Transverse colon (tissue), 4 donors: ENCODE measurements around the gene PTPN4. TPM values are rescaled to one million over a fixed set of nuclear protein-coding genes. Genes with fewer than 3 reads are reported as not detected.
"Not testable (repeated sequence)": the region's sequence is repeated elsewhere in the genome, so short reads cannot be mapped to it uniquely, and the experiment has no call there.

Experiments
- DNase-seq: peaks from one replicate; pipeline ENCODE4 v3.0.0-alpha.2; 2019
- H3K27ac ChIP-seq, 4 donors: fragments of 200-600 bp; sonication (generic); 2 replicates each; pipeline ENCODE4 v1.5.1; 2016 to 2018; ENCODE audit warnings: inconsistent platforms in 4 of 4
- H3K27me3 ChIP-seq: fragments of 200-600 bp; sonication (generic); 2 replicates; pipeline ENCODE4 v1.5.1; 2017; ENCODE audit warnings: inconsistent platforms
- H3K36me3 ChIP-seq, 4 donors: fragments of 200-600 bp; sonication (generic); 2 replicates each; pipeline ENCODE4 v1.5.1; 2017 to 2019; ENCODE audit warnings: inconsistent platforms in 4 of 4
- H3K4me1 ChIP-seq, 4 donors: fragments of 200-600 bp; sonication (generic); 2 replicates each; pipeline ENCODE4 v1.5.1; 2017 to 2020; ENCODE audit warnings: inconsistent platforms in 4 of 4
- H3K4me3 ChIP-seq, 4 donors: fragments of 200-600 bp; sonication (generic); 1 replicate in 1 of 4; 2 replicates in 3 of 4; pipeline versions ENCODE4 v1.5.1 to v1.6.1; 2017 to 2019; ENCODE audit warnings: inconsistent platforms in 4 of 4
- H3K9me3 ChIP-seq, 2 donors: fragments of 200-600 bp; sonication (generic); 2 replicates each; pipeline ENCODE4 v1.5.1; 2017 to 2019; ENCODE audit warnings: inconsistent platforms in 2 of 2
- CTCF ChIP-seq, 5 experiments: fragments of 200-600 bp in 3 of 5; fragments of 450-650 bp in 2 of 5; sonication (generic) in 3 of 5; IDR thresholded peaks; 1 replicate in 2 of 5; 2 replicates in 3 of 5; pipeline ENCODE4 v1.5.1; 2016 to 2017; ENCODE audit warnings: antibody characterized with exemption in 5 of 5, inconsistent platforms in 3 of 5, mild to moderate bottlenecking in 2 of 5, moderate library complexity in 1 of 5
- EP300 ChIP-seq: sonication (generic); formaldehyde crosslinking; IDR thresholded peaks from one replicate; pipeline ENCODE4 v1.6.1; 2017; ENCODE audit warnings: antibody characterized with exemption, low read depth
- POLR2A ChIP-seq: fragments of 450-650 bp; IDR thresholded peaks from one replicate; pipeline ENCODE4 v1.6.1; 2016; ENCODE audit warnings: antibody characterized with exemption, mild to moderate bottlenecking, moderate library complexity
- POLR2AphosphoS5 ChIP-seq, 3 donors: sonication (generic); formaldehyde crosslinking; IDR thresholded peaks; one replicate each; pipeline ENCODE4 v1.6.1; 2016; ENCODE audit warnings: antibody characterized with exemption in 3 of 3
- WGBS, 2 donors: methylation state at CpG; one replicate each; pipeline ENCODE4 v1.1.5; 2018; ENCODE audit warnings: low coverage in 1 of 2; 5-methylcytosine and 5-hydroxymethylcytosine counted together
- in situ Hi-C, 4 donors: fragments of 200-750 bp; cut with MboI; loops; one replicate each; pipeline versions ENCODE4 v1.15.0 to v1.15.1; 2017; ENCODE audit warnings: low sequenced_read_pairs in 3 of 4, low pct_ligation_motif_present in 1 of 4, low pct_unique_long_range_greater_than_20kb in 1 of 4
- intact Hi-C: fragments of 100-400 bp; cut with DNase I; formaldehyde crosslinking; loops from one replicate; pipeline ENCODE4 v1.15.1; 2023; ENCODE audit warnings: low total_unique reads
- total RNA-seq, 4 donors: library from RNA; depleted of rRNA; stranded (reverse); fragments of >200 nt; gene quantifications; one replicate each; pipeline ENCODE4 v1.1.0, GENCODE V29; 2016

The PTPN4 gene
- total RNA-seq, 4 donors from 2014 or later: 18.7 to 46.6 (median 25.8) TPM

- H3K27ac ChIP-seq: no peak overlapping the region
- H3K4me1 ChIP-seq: no peaks in the 10 kb centered on the region
- no peak overlapping the region for H3K4me3 ChIP-seq
- 97 to 100% methylated on average over 1 to 9 of the region's 22 CpGs for WGBS, 2 donors
- peaks cover 10 to 21% of the 10 kb centered on the region in 2 donors for H3K9me3 ChIP-seq
- intact Hi-C loops: no loop called here
- DNase-seq: no peak
- no peaks in the 10 kb centered on the region for H3K36me3 ChIP-seq
- in situ Hi-C loops: no loop called here
- TF ChIP-seq EP300: no peak
- TF ChIP-seq POLR2AphosphoS5 (IDR thresholded peaks at IDR 0.05): no peak
- TF ChIP-seq CTCF (IDR thresholded peaks at IDR 0.05): no peak
- no peak for TF ChIP-seq POLR2A
- no peaks in the 10 kb centered on the region for H3K27me3 ChIP-seq
These were observed 35.9 kb downstream of the PTPN4 start for GRCh38 chr2:119795309-119796303.

GRCh38 chr2:119800376-119800902 lies 40.7 kb downstream of the PTPN4 start:
- WGBS, 2 donors: 92 to 100% methylated on average over 1 of the region's 1 CpG
- in situ Hi-C loops: no loop called here
- intact Hi-C loops: no loop called here

GRCh38 chr2:119801040-119801439 lies 41.3 kb downstream of the PTPN4 start:
- Histone ChIP-seq H3K36me3 (no peaks in the 10 kb centered on the region), H3K4me1 (no peaks in the 10 kb centered on the region), H3K4me3 (no peak overlapping the region), H3K27ac (no peak overlapping the region), H3K27me3 (no peaks in the 10 kb centered on the region), H3K9me3 (peaks cover 0 to 3% of the 10 kb centered on the region in 2 donors)
- no peak for TF ChIP-seq POLR2AphosphoS5 (IDR thresholded peaks at IDR 0.05)
- no peak for DNase-seq
- in situ Hi-C loops: no loop called here
- WGBS, 2 donors: 93 to 95% methylated on average over 6 to 7 of the region's 7 CpGs
- intact Hi-C loops: no loop called here

More at GRCh38 chr2:119800376-119800902, 40.7 kb downstream of the PTPN4 start:
- TF ChIP-seq POLR2AphosphoS5 (IDR thresholded peaks at IDR 0.05): no peak
- TF ChIP-seq EP300: no peak
- no peak for TF ChIP-seq POLR2A
- no peak for TF ChIP-seq CTCF (IDR thresholded peaks at IDR 0.05)
- DNase-seq: no peak
- Histone ChIP-seq H3K27me3 (no peaks in the 10 kb centered on the region), H3K4me3 (no peak overlapping the region), H3K27ac (no peak overlapping the region), H3K36me3 (no peaks in the 10 kb centered on the region), H3K4me1 (no peaks in the 10 kb centered on the region), H3K9me3 (peaks cover 0 to 3% of the 10 kb centered on the region in 2 donors)

GRCh38 chr2:119801989-119802388 lies 42.3 kb downstream of the PTPN4 start:
- in situ Hi-C loops, H3K9me3 ChIP-seq: not testable (repeated sequence)

GRCh38 chr2:119803101-119803500 lies 43.4 kb downstream of the PTPN4 start:
- H3K4me1 ChIP-seq: no peaks in the 10 kb centered on the region
- 94 to 98% methylated on average over 2 of the region's 2 CpGs for WGBS, 2 donors
- in situ Hi-C loops: no loop called here

More at GRCh38 chr2:119801989-119802388, 42.3 kb downstream of the PTPN4 start:
- DNase-seq, intact Hi-C loops, H3K4me3 ChIP-seq, H3K4me1 ChIP-seq, H3K27ac ChIP-seq, H3K36me3 ChIP-seq, H3K27me3 ChIP-seq: not testable (repeated sequence)
- WGBS, 2 donors: 93 to 100% methylated on average over 3 to 10 of the region's 10 CpGs

GRCh38 chr2:119804409-119804808 lies 44.7 kb downstream of the PTPN4 start:
- H3K27ac ChIP-seq, DNase-seq, H3K9me3 ChIP-seq, H3K4me1 ChIP-seq, intact Hi-C loops, H3K27me3 ChIP-seq, H3K36me3 ChIP-seq, H3K4me3 ChIP-seq, in situ Hi-C loops: not testable (repeated sequence)
- 94 to 99% methylated on average over 6 of the region's 6 CpGs for WGBS, 2 donors

More at GRCh38 chr2:119803101-119803500, 43.4 kb downstream of the PTPN4 start:
- H3K36me3 ChIP-seq: no peaks in the 10 kb centered on the region
- no peak overlapping the region for H3K4me3 ChIP-seq
- H3K27ac ChIP-seq: no peak overlapping the region
- intact Hi-C loops: no loop called here
- peaks cover 0 to 3% of the 10 kb centered on the region in 2 donors for H3K9me3 ChIP-seq
- no peaks in the 10 kb centered on the region for H3K27me3 ChIP-seq
- DNase-seq: no peak
- no peak for TF ChIP-seq EP300
- no peak for TF ChIP-seq CTCF (IDR thresholded peaks at IDR 0.05)
- no peak for TF ChIP-seq POLR2AphosphoS5 (IDR thresholded peaks at IDR 0.05)
- TF ChIP-seq POLR2A: no peak
